WERI-Rb-1 (cell line): ENCODE data around the gene JMJD1C.

ENCODE experiments used
- DNase-seq: peaks from one replicate; pipeline ENCODE4 v3.0.0-alpha.2; 2020
- H3K27ac ChIP-seq: fragments of 250-450 bp; sonication (Bioruptor Pico); 2 replicates; pipeline ENCODE4 v1.5.1; 2020; ENCODE audit warnings: mild to moderate bottlenecking, moderate library complexity
- H3K27me3 ChIP-seq: fragments of 250-450 bp; sonication (Bioruptor Pico); 2 replicates; pipeline ENCODE4 v1.5.1; 2021; ENCODE audit warnings: mild to moderate bottlenecking, low read depth, moderate library complexity; ENCODE audit not compliant: insufficient read depth, severe bottlenecking
- H3K36me3 ChIP-seq: fragments of 250-450 bp; sonication (Bioruptor Pico); 2 replicates; pipeline ENCODE4 v1.5.1; 2020; ENCODE audit warnings: mild to moderate bottlenecking, moderate library complexity
- H3K4me3 ChIP-seq: 2 replicates; pipeline ENCODE4 v1.5.1; 2011; ENCODE audit warnings: low read depth, mild to moderate bottlenecking, control low read depth, low read length
- H3K9me3 ChIP-seq: fragments of 250-450 bp; sonication (Bioruptor Pico); 2 replicates; pipeline ENCODE4 v1.5.1; 2021; ENCODE audit warnings: mild to moderate bottlenecking, moderate library complexity; ENCODE audit not compliant: severe bottlenecking
- CTCF ChIP-seq: IDR thresholded peaks from 2 replicates; pipeline ENCODE4 v1.5.1; 2011; ENCODE audit warnings: low read depth, mild to moderate bottlenecking, control low read depth, inconsistent platforms, low read length

JMJD1C gene

GRCh38 chr10:63431962-63432797, 33.6 kb downstream of the JMJD1C start:
- DNase-seq: no peak
- H3K27ac ChIP-seq: no peak overlapping the region
- H3K36me3 ChIP-seq: no peaks in the 10 kb centered on the region
- no peak overlapping the region for H3K4me3 ChIP-seq
- H3K9me3 ChIP-seq: no peaks in the 10 kb centered on the region
- H3K27me3 ChIP-seq: no peaks in the 10 kb centered on the region
- TF ChIP-seq CTCF: no peak

GRCh38 chr10:63430999-63431356, 34.8 kb downstream of the JMJD1C start:
- Histone ChIP-seq H3K4me3 (no peak overlapping the region), H3K27me3 (no peaks in the 10 kb centered on the region), H3K36me3 (no peaks in the 10 kb centered on the region), H3K27ac (no peak overlapping the region), H3K9me3 (no peaks in the 10 kb centered on the region)
- no peak for TF ChIP-seq CTCF
- DNase-seq: no peak

GRCh38 chr10:63430091-63430998, 35.4 kb downstream of the JMJD1C start:
- no peaks in the 10 kb centered on the region for H3K9me3 ChIP-seq
- DNase-seq: no peak
- no peaks in the 10 kb centered on the region for H3K36me3 ChIP-seq
- TF ChIP-seq CTCF: no peak
- H3K27me3 ChIP-seq: no peaks in the 10 kb centered on the region
- no peak overlapping the region for H3K4me3 ChIP-seq
- no peak overlapping the region for H3K27ac ChIP-seq

GRCh38 chr10:63429281-63429680, 36.5 kb downstream of the JMJD1C start:
- DNase-seq: no peak
- TF ChIP-seq CTCF: no peak
- Histone ChIP-seq H3K4me3 (no peak overlapping the region), H3K27ac (no peak overlapping the region), H3K36me3 (no peaks in the 10 kb centered on the region), H3K9me3 (no peaks in the 10 kb centered on the region), H3K27me3 (no peaks in the 10 kb centered on the region)

GRCh38 chr10:63427013-63427412, 38.8 kb downstream of the JMJD1C start:
- no peaks in the 10 kb centered on the region for H3K27me3 ChIP-seq
- no peak for DNase-seq
- H3K27ac ChIP-seq: no peak overlapping the region
- no peaks in the 10 kb centered on the region for H3K9me3 ChIP-seq
- H3K4me3 ChIP-seq: no peak overlapping the region
- H3K36me3 ChIP-seq: no peaks in the 10 kb centered on the region
- no peak for TF ChIP-seq CTCF
